ENCODE results near the gene PGAP6. TPM values are rescaled to one million over a fixed set of nuclear protein-coding genes. Genes with fewer than 3 reads are reported as not detected.

PGAP6 gene
- total RNA-seq, 2 experiments from 2014 or later: 22.8 to 24.1 TPM

DNA sequence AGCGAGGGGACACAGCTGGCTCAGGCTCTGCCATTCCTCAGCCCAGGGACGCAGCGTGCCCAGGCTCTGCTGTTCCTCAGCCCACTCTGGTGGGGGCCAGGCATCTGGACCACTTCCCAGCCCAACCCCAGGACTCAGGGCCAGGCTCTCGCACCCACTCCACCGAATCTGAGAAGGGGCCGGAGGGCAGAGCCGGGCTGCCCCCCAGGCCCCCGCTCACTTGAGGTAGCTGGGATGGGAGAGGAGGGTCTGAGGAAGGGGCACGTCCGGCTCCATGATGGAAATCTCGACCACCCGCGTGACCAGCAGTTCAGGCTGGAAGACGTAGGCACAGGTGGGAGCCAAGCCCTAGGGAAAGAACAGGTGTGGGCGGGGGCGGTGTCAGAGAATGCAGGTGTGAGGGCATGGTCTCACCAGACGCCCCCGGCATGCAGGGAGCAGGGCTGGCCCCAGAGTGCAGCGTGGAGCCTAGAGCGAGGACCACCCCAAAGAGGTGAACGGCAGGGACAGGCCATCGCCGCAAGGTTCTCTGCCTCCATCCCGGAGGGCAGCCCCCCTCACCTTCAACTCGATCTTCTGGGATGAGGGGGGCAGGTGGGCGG lies 4.9 kb downstream of the PGAP6 start:
- Mint-ChIP-seq H3K4me3 (no peak overlapping the region), H3K27ac (no peak overlapping the region)

GRCh38 chr16:375927-376816 lies 5.6 kb downstream of the PGAP6 start:
- Mint-ChIP-seq H3K9me3 (no peaks in the 10 kb centered on the region), H3K4me3 (no peak overlapping the region), H3K4me1 (peaks cover 7% of the 10 kb centered on the region), H3K36me3 (peaks cover 2% of the 10 kb centered on the region), H3K27ac (no peak overlapping the region), H3K27me3 (no peaks in the 10 kb centered on the region)
- DNase-seq: no peak

More for the DNA sequence above, 4.9 kb downstream of the PGAP6 start:
- Mint-ChIP-seq H3K4me1 (peaks cover 7% of the 10 kb centered on the region), H3K27me3 (no peaks in the 10 kb centered on the region), H3K9me3 (no peaks in the 10 kb centered on the region), H3K36me3 (peaks cover 2% of the 10 kb centered on the region)
- no peak for DNase-seq

- Mint-ChIP-seq H3K9me3 (no peaks in the 10 kb centered on the region), H3K36me3 (peaks cover 4% of the 10 kb centered on the region), H3K27ac (no peak overlapping the region), H3K4me1 (peaks cover 10% of the 10 kb centered on the region), H3K4me3 (no peak overlapping the region), H3K27me3 (no peaks in the 10 kb centered on the region)
- no peak for DNase-seq
These were observed 6.6 kb downstream of the PGAP6 start for GRCh38 chr16:375212-375611.

- H3K4me1 Mint-ChIP-seq: peaks cover 8% of the 10 kb centered on the region
- no peaks in the 10 kb centered on the region for H3K27me3 Mint-ChIP-seq
- DNase-seq: no peak
- H3K4me3 Mint-ChIP-seq: no peak overlapping the region
- H3K9me3 Mint-ChIP-seq: no peaks in the 10 kb centered on the region
- H3K36me3 Mint-ChIP-seq: peaks cover 4% of the 10 kb centered on the region
- no peak overlapping the region for H3K27ac Mint-ChIP-seq
These were observed 7.2 kb downstream of the PGAP6 start for GRCh38 chr16:374616-374926.

DNA sequence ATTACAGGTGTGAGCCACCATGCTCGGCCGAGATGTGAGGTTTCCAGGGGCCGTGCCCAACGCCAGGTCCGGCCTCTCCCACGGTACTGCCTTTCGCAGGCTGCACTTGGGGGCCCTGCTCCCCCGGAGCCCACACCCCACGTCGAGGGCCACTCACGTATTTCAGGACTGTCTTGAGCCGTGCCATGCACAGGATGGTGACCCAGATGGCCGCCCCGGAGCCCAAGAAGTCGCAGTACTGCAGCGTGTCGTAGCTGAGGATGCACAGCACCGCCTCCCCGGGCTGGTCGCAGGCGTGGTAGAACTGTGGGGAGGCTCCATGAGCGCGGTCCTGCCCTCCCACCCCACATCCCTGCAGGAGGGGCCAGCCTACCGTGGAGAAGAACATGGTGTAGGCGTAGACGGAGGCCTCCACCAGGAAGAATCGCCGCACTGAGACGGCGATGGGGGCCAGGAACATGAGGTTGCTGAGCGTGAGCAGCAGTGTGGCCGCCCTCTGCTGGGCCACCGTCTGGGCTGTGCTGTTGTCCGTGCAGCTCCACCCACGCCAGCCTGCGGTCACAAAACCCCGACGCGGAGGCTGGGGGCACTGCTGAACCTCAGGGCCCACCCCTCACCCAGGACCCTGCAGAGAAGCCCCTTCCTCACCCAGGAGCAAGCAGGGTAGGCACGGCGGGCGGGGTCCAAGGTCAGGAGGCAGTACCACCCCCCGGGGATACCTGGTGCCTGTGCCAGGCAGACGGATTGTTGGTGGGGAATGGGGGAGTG lies 7.7 kb downstream of the PGAP6 start:
- Mint-ChIP-seq H3K4me1 (peaks cover 10% of the 10 kb centered on the region), H3K27me3 (no peaks in the 10 kb centered on the region), H3K27ac (no peak overlapping the region), H3K36me3 (peaks cover 4% of the 10 kb centered on the region), H3K9me3 (no peaks in the 10 kb centered on the region), H3K4me3 (no peak overlapping the region)
- DNase-seq: no peak

- Mint-ChIP-seq H3K4me3 (no peak overlapping the region), H3K27ac (no peak overlapping the region), H3K27me3 (no peaks in the 10 kb centered on the region), H3K9me3 (no peaks in the 10 kb centered on the region), H3K4me1 (peaks cover 10% of the 10 kb centered on the region), H3K36me3 (peaks cover 4% of the 10 kb centered on the region)
- no peak for DNase-seq
These were observed 8.7 kb downstream of the PGAP6 start for GRCh38 chr16:373020-373598.

GRCh38 chr16:372302-372983 lies 9.3 kb downstream of the PGAP6 start:
- Mint-ChIP-seq H3K9me3 (no peaks in the 10 kb centered on the region), H3K27me3 (no peaks in the 10 kb centered on the region), H3K4me3 (no peak overlapping the region), H3K27ac (no peak overlapping the region), H3K4me1 (peaks cover 10% of the 10 kb centered on the region), H3K36me3 (peaks cover 4% of the 10 kb centered on the region)
- no peak for DNase-seq

DNA sequence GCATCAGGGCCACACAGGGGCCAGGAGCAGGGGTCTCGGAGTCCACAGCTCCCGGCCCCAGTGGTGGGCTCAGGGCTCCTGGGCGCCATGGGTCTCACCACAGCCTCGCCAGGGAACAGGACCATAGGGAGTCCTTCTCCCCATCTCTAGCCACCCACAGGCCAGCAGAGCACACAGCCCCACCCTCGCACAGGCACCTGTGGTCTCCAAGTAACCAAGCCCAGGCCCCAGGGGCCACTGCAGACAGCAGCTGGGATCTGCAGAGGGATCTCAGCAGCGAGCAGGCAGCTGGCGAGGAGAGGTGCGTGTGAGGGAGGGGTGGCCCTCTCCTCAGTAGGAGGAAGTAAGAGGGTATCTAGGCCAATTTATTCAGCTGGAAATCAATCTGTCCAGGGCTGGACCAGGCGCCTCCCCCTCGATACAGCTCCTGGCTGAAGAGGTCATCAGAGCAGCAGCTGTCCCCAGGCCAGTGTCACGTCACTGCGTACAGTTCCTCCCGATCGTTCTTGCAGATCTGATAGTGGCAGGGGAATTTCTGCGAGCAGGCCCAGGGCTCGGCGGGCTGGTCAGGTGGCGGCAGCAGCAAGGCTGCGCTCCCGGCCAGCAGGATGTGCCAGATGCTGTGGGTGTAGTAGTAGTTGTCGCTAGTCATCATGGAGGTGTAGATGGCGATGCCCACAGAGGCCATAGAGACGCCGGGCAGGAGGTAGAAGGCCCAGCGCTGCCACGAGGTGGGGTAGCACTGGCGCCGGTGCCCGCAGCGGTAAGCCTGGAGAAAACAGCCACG lies 10.1 kb downstream of the PGAP6 start:
- Mint-ChIP-seq H3K27ac (no peak overlapping the region), H3K4me3 (no peak overlapping the region)

GRCh38 chr16:370979-371514 lies 10.7 kb downstream of the PGAP6 start:
- Mint-ChIP-seq H3K4me1 (peaks cover 10% of the 10 kb centered on the region), H3K9me3 (no peaks in the 10 kb centered on the region), H3K27ac (peak overlapping the region; percentile 89), H3K27me3 (no peaks in the 10 kb centered on the region), H3K36me3 (peaks cover 2% of the 10 kb centered on the region), H3K4me3 (peak overlapping the region; percentile 90)
- DNase-seq: no peak

More for the DNA sequence above, 10.1 kb downstream of the PGAP6 start:
- DNase-seq: no peak
- H3K27me3 Mint-ChIP-seq: no peaks in the 10 kb centered on the region
- H3K36me3 Mint-ChIP-seq: peaks cover 2% of the 10 kb centered on the region
- H3K4me1 Mint-ChIP-seq: peaks cover 10% of the 10 kb centered on the region
- H3K9me3 Mint-ChIP-seq: no peaks in the 10 kb centered on the region

- Mint-ChIP-seq H3K4me1 (peaks cover 10% of the 10 kb centered on the region), H3K27me3 (no peaks in the 10 kb centered on the region), H3K27ac (peak within 1 kb of the TSS; percentile 89), H3K4me3 (peak within 1 kb of the TSS; percentile 90), H3K36me3 (peaks cover 3% of the 10 kb centered on the region), H3K9me3 (no peaks in the 10 kb centered on the region)
- DNase-seq: peak; percentile 93
These were observed 11.3 kb downstream of the PGAP6 start, which contains the start of gene MRPL28 for GRCh38 chr16:370443-370842. MRPL28 (minus strand) TSS chr16:370538; CDS start chr16:370218, 320 bp downstream.

- Mint-ChIP-seq H3K27ac (peak overlapping the region; percentile 25), H3K9me3 (no peaks in the 10 kb centered on the region)
These were observed 11.8 kb downstream of the PGAP6 start for GRCh38 chr16:369866-370436.

DNA sequence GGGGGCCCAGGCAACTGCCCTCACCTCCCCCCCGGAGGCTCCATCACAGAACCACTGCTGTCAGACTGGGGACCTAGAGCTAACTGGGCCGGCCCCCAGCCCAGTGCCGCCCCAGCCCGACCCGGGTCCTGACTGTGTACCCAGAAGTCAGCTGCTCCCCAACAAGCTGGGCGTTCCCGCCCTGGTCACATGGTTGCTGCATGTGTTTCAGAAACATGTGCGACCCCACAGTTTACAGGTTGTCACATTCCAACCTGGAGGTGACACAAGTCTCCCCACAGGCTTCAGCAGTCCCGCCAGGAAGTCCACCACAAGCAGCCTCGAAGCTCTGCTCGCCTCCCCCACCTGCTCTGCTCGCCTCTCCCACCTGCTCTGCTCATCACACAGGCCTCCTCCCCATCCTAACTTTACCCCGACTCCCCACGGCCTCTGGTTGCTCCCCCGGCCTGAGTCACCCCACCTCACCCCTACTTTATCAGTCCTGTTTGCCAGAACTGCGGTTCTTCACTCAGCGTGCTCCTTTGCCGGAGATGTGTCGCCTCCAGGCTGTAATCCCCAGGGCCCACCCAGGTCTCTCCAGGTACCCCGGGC lies 12.4 kb downstream of the PGAP6 start:
- H3K27me3 Mint-ChIP-seq: no peaks in the 10 kb centered on the region
- peaks cover 10% of the 10 kb centered on the region for H3K4me1 Mint-ChIP-seq
- no peak for DNase-seq
- peak overlapping the region; percentile 68 for H3K4me3 Mint-ChIP-seq
- H3K36me3 Mint-ChIP-seq: peaks cover 3% of the 10 kb centered on the region
- H3K27ac Mint-ChIP-seq: peak overlapping the region; percentile 25
- no peaks in the 10 kb centered on the region for H3K9me3 Mint-ChIP-seq

More at GRCh38 chr16:369866-370436, 11.8 kb downstream of the PGAP6 start:
- H3K4me1 Mint-ChIP-seq: peaks cover 10% of the 10 kb centered on the region
- no peak for DNase-seq
- peaks cover 3% of the 10 kb centered on the region for H3K36me3 Mint-ChIP-seq
- H3K4me3 Mint-ChIP-seq: peak overlapping the region; percentile 68
- H3K27me3 Mint-ChIP-seq: no peaks in the 10 kb centered on the region

Measured in activated naive CD8-positive, alpha-beta T cell treated with anti-CD3 and anti-CD28 coated beads for 36 hours (primary cell).